Urinary bladder (tissue), 4 donors: ENCODE data around the gene ALAS1. TPM values are rescaled to one million over a fixed set of nuclear protein-coding genes. Genes with fewer than 3 reads are reported as not detected.
A peak's percentile ranks its signal among the peaks of the same experiment; 100 is the strongest.

Source experiments
- DNase-seq: peaks from one replicate; pipeline ENCODE4 v3.0.0-alpha.2; 2015; ENCODE audit errors: extremely low spot score
- H3K27ac ChIP-seq: one replicate; pipeline ENCODE4 v1.5.1; 2013; ENCODE audit warnings: low read depth, mild to moderate bottlenecking, moderate library complexity
- H3K36me3 ChIP-seq: one replicate; pipeline ENCODE4 v1.6.1; 2013; ENCODE audit warnings: mild to moderate bottlenecking, moderate library complexity; ENCODE audit not compliant: insufficient read depth
- H3K4me1 ChIP-seq: one replicate; pipeline ENCODE4 v1.6.1; 2013; ENCODE audit warnings: mild to moderate bottlenecking, moderate library complexity; ENCODE audit not compliant: insufficient read depth
- H3K4me3 ChIP-seq: one replicate; pipeline ENCODE4 v1.5.1; 2013; ENCODE audit warnings: low read depth, low read length
- WGBS: extraction: QIAGEN DNeasy Blood & Tissue Kit; methylation state at CpG from one replicate; pipeline ENCODE4 v1.1.7; 2013; 5-methylcytosine and 5-hydroxymethylcytosine counted together
- polyA plus RNA-seq: library from polyadenylated mRNA; stranded (reverse); fragments of 200-250 nt; gene quantifications from one replicate; pipeline ENCODE4 v1.2.3, GENCODE V29; 2013
- total RNA-seq: library from RNA; depleted of rRNA; stranded (reverse); fragments of >200 nt; gene quantifications from one replicate; pipeline ENCODE4 v1.2.3, GENCODE V29; 2014
- donor health status: healthy with polysubstance abuse.
- donor health status: healthy.

ALAS1 gene
- total and polyA plus RNA-seq, 2 donors, result 24.1 to 56.7 TPM

- no peaks in the 10 kb centered on the region for H3K36me3 ChIP-seq
- H3K4me1 ChIP-seq, result peaks cover 3% of the 10 kb centered on the region
- DNase-seq, result no peak
- H3K27ac ChIP-seq, result peak within 1 kb of the TSS; percentile 83
- H3K4me3 ChIP-seq, result peak within 1 kb of the TSS; percentile 69
- WGBS, result under 1% methylated on average over 98 of the region's 98 CpGs
Measured at GRCh38 chr3:52245322-52246263, 47.6 kb downstream of the ALAS1 start, which contains the start of gene PPM1M. PPM1M (plus strand) TSS chr3:52245759; CDS start chr3:52245825, 66 bp downstream.

GRCh38 chr3:52246264-52246620 lies 48.3 kb downstream of the ALAS1 start:
- Histone ChIP-seq H3K36me3 (no peaks in the 10 kb centered on the region), H3K27ac (peak overlapping the region; percentile 83), H3K4me1 (peaks cover 3% of the 10 kb centered on the region), H3K4me3 (peak overlapping the region; percentile 69)
- DNase-seq, result no peak
- WGBS, result 26% methylated on average over 8 of the region's 8 CpGs

- H3K4me3 ChIP-seq, result no peak overlapping the region
- no peaks in the 10 kb centered on the region for H3K36me3 ChIP-seq
- no peak for DNase-seq
- WGBS, result 84% methylated on average over 14 of the region's 14 CpGs
- H3K27ac ChIP-seq, result peak overlapping the region; percentile 83
- peaks cover 3% of the 10 kb centered on the region for H3K4me1 ChIP-seq
Measured at GRCh38 chr3:52246728-52247408, 48.9 kb downstream of the ALAS1 start.

GRCh38 chr3:52247409-52248164 lies 49.6 kb downstream of the ALAS1 start:
- H3K27ac ChIP-seq, result no peak overlapping the region
- no peak for DNase-seq
- peaks cover 3% of the 10 kb centered on the region for H3K4me1 ChIP-seq
- H3K36me3 ChIP-seq, result no peaks in the 10 kb centered on the region
- no peak overlapping the region for H3K4me3 ChIP-seq
- WGBS, result 95% methylated on average over 7 of the region's 7 CpGs

GRCh38 chr3:52248165-52248541 lies 50.2 kb downstream of the ALAS1 start:
- WGBS, result 90% methylated on average over 10 of the region's 10 CpGs
- H3K36me3 ChIP-seq, result no peaks in the 10 kb centered on the region
- peaks cover 3% of the 10 kb centered on the region for H3K4me1 ChIP-seq
- no peak for DNase-seq
- no peak overlapping the region for H3K4me3 ChIP-seq
- no peak overlapping the region for H3K27ac ChIP-seq

- Histone ChIP-seq H3K27ac (no peak overlapping the region), H3K4me1 (peaks cover 3% of the 10 kb centered on the region), H3K4me3 (no peak overlapping the region), H3K36me3 (no peaks in the 10 kb centered on the region)
- WGBS, result 58% methylated on average over 10 of the region's 10 CpGs
- DNase-seq, result no peak
Measured at GRCh38 chr3:52248816-52249547, 51.0 kb downstream of the ALAS1 start.

GRCh38 chr3:52249683-52250082 lies 51.7 kb downstream of the ALAS1 start:
- peaks cover 3% of the 10 kb centered on the region for H3K4me1 ChIP-seq
- WGBS, result 85% methylated on average over 6 of the region's 6 CpGs
- no peak overlapping the region for H3K27ac ChIP-seq

GRCh38 chr3:52250122-52250521 lies 52.2 kb downstream of the ALAS1 start:
- Histone ChIP-seq H3K4me1 (peaks cover under 1% of the 10 kb centered on the region), H3K27ac (no peak overlapping the region), H3K4me3 (no peak overlapping the region), H3K36me3 (no peaks in the 10 kb centered on the region)
- no peak for DNase-seq
- 93% methylated on average over 1 of the region's 1 CpG for WGBS

More at GRCh38 chr3:52249683-52250082, 51.7 kb downstream of the ALAS1 start:
- Histone ChIP-seq H3K4me3 (no peak overlapping the region), H3K36me3 (no peaks in the 10 kb centered on the region)
- DNase-seq, result no peak

GRCh38 chr3:52253314-52254304 lies 55.6 kb downstream of the ALAS1 start:
- Histone ChIP-seq H3K4me1 (no peaks in the 10 kb centered on the region), H3K36me3 (peaks cover 4% of the 10 kb centered on the region), H3K27ac (peak overlapping the region; percentile 48), H3K4me3 (no peak overlapping the region)
- DNase-seq, result no peak
- 60% methylated on average over 12 of the region's 12 CpGs for WGBS

GRCh38 chr3:52254608-52255007 lies 56.6 kb downstream of the ALAS1 start:
- H3K4me3 ChIP-seq, result no peak overlapping the region
- H3K27ac ChIP-seq, result no peak overlapping the region
- no peak for DNase-seq
- no peaks in the 10 kb centered on the region for H3K4me1 ChIP-seq
- WGBS, result 75% methylated on average over 9 of the region's 9 CpGs
- H3K36me3 ChIP-seq, result peaks cover 4% of the 10 kb centered on the region

- no peak overlapping the region for H3K4me3 ChIP-seq
- no peak for DNase-seq
- 84% methylated on average over 3 of the region's 3 CpGs for WGBS
- H3K27ac ChIP-seq, result no peak overlapping the region
- peaks cover 4% of the 10 kb centered on the region for H3K36me3 ChIP-seq
- no peaks in the 10 kb centered on the region for H3K4me1 ChIP-seq
Measured at GRCh38 chr3:52256159-52256558, 58.2 kb downstream of the ALAS1 start.

- no peak overlapping the region for H3K27ac ChIP-seq
- WGBS, result 86% methylated on average over 4 of the region's 4 CpGs
- H3K4me3 ChIP-seq, result no peak overlapping the region
- no peak for DNase-seq
- peaks cover 4% of the 10 kb centered on the region for H3K36me3 ChIP-seq
- H3K4me1 ChIP-seq, result no peaks in the 10 kb centered on the region
Measured at GRCh38 chr3:52256622-52257021, 58.7 kb downstream of the ALAS1 start.
